Measurements from ENCODE around the gene BORCS6. TPM values are rescaled to one million over a fixed set of nuclear protein-coding genes. Genes with fewer than 3 reads are reported as not detected.

The BORCS6 gene
- total and polyA plus RNA-seq, 2 donors (not counting 1 experiment from before 2014, with no cell fraction given): 9.7 to 20.2 TPM

DNA sequence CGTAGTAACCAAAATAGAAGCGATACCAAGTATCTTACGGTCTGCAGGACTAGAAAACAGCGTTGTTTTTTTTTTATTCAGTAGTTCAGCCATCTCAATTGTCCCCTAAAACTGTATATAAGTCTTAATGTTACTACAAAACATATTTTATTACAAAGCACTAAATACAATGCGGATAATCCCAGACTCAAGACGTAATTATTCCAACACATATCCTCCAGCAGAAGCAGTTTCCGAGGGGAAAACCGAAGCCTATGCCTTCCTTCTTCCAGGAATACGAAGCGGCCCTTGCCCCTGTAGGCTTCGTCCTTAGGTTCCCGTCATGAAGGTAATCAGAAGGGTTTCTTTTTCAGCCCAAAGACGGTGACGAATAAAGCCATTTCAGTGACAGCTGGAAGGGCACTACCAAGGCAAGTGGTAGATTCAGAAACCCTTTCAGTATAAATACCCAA lies 16.1 kb downstream of the BORCS6 start:
- peak overlapping the region; percentile 96 for H3K9ac ChIP-seq (ENCODE audit: low read length)
- peak overlapping the region; percentile 100 for H3K27ac Mint-ChIP-seq
- no peaks in the 10 kb centered on the region for H3K36me3 ChIP-seq (replicated peaks in 1 of 2; ENCODE audit: control extremely low read depth in 1 of 2, control insufficient read depth in 1 of 2, extremely low read depth in 1 of 2, insufficient read depth in 2 of 2, low read length in 1 of 2)
- DNase-seq (no peak), ATAC-seq (ENCODE audit: low read depth) (no peak)
- peak overlapping the region; percentile 95 to 99 for H3K27ac ChIP-seq (ENCODE audit: low read length in 2 of 2)
- H3K9me3 Mint-ChIP-seq (ENCODE audit: insufficient read depth): no peaks in the 10 kb centered on the region
- H2AFZ ChIP-seq (ENCODE audit: insufficient read depth, low read depth, low read length, poor library complexity, severe bottlenecking): peak overlapping the region; percentile 51
- POLR2A ChIA-PET: interaction anchor here (0.6 to 3.1 kb wide), 22 partner anchors 10 to 487 kb away, joined by 3 to 33 read pairs (median 8); partner anchors contain the start of genes ALOXE3, AURKB, BORCS6 and CTC1
- WGBS (ENCODE audit: insufficient coverage): 10% methylated on average over 8 of the region's 14 CpGs
- intact Hi-C loops (cut with micrococcal nuclease): loop anchor here (1.0 to 5.0 kb wide), 9 partner anchors 11 to 73 kb away; partner anchors contain the start of genes ALOXE3 and BORCS6
- peaks cover 5% of the 10 kb centered on the region for H3K79me2 ChIP-seq (ENCODE audit: control insufficient read depth, insufficient read depth, low read length)
- no peaks in the 10 kb centered on the region for H3K9me3 ChIP-seq (ENCODE audit: control extremely low read depth in 1 of 3, control insufficient read depth in 2 of 3, insufficient read depth in 1 of 3, low read length in 2 of 3)
- H3K27me3 ChIP-seq (replicated peaks in 1 of 4; ENCODE audit: control extremely low read depth in 1 of 4, control insufficient read depth in 3 of 4, insufficient read depth in 4 of 4, low read length in 3 of 4): no peaks in the 10 kb centered on the region
- peak overlapping the region; percentile 70 for H3K4me2 ChIP-seq (replicated peaks; ENCODE audit: low read depth, low read length, poor library complexity, severe bottlenecking)
- H3K4me1 Mint-ChIP-seq: peaks cover 46% of the 10 kb centered on the region
- no peak for TF ChIP-seq EZH2 (IDR thresholded peaks at IDR 0.05; ENCODE audit: borderline replicate concordance, insufficient read depth, low read depth, low read length, poor library complexity, severe bottlenecking)
- no peak for TF ChIP-seq CTCF (IDR thresholded peaks at IDR 0.05)
- H4K20me1 ChIP-seq (ENCODE audit: control insufficient read depth, insufficient read depth, low read length, poor library complexity, severe bottlenecking): no peaks in the 10 kb centered on the region
- peaks cover 24 to 38% of the 10 kb centered on the region in 2 donors for H3K4me1 ChIP-seq (ENCODE audit: control insufficient read depth in 2 of 2, insufficient read depth in 2 of 2, low read length in 2 of 2)
- H3K27me3 Mint-ChIP-seq: no peaks in the 10 kb centered on the region
- peak overlapping the region; percentile 32 to 96 (median 63) for H3K4me3 ChIP-seq (ENCODE audit: control extremely low read depth in 1 of 5, extremely low read depth in 1 of 5, insufficient read depth in 1 of 5, low read depth in 2 of 5, low read length in 4 of 5)
- CTCF ChIA-PET: interaction anchor here (0.5 to 1.5 kb wide), 11 partner anchors 14 to 113 kb away, joined by 3 to 12 read pairs (median 5); partner anchors contain the start of gene CTC1
- H3K4me3 Mint-ChIP-seq: peak overlapping the region; percentile 94
